Keratinocyte (primary cell): ENCODE data around the gene DPF3. TPM values are rescaled to one million over a fixed set of nuclear protein-coding genes. Genes with fewer than 3 reads are reported as not detected.

ENCODE experiments used
- DNase-seq: peaks from one replicate; pipeline ENCODE4 v3.0.0-alpha.2; 2011; ENCODE audit warnings: low read depth, missing footprints, low spot score
- FAIRE-seq: peaks from 2 replicates; lab custom pipeline; 2011; peaks lifted over from hg19 to GRCh38; lab: Jason Lieb, UNC
- H2AFZ ChIP-seq: 2 replicates; pipeline ENCODE4 v1.6.0; 2012; ENCODE audit warnings: low read length, control low read depth, inconsistent platforms; ENCODE audit not compliant: control insufficient read depth
- H3K27ac ChIP-seq: 2 replicates; pipeline ENCODE4 v1.5.1; 2011; ENCODE audit warnings: low read length; ENCODE audit not compliant: control insufficient read depth, insufficient read depth
- H3K27me3 ChIP-seq: 3 replicates; pipeline ENCODE4 v1.6.0; 2011; ENCODE audit warnings: low read length; ENCODE audit not compliant: control insufficient read depth, insufficient read depth; ENCODE audit errors: extremely low read depth
- H3K36me3 ChIP-seq, 2 experiments: 2 replicates in 1 of 2; 3 replicates in 1 of 2; pipeline ENCODE4 v1.5.1; 2011; ENCODE audit warnings: low read length in 2 of 2, mild to moderate bottlenecking in 1 of 2; ENCODE audit not compliant: control insufficient read depth in 2 of 2, insufficient read depth in 2 of 2; ENCODE audit errors: extremely low read depth in 1 of 2
- H3K4me1 ChIP-seq: 3 replicates; pipeline ENCODE4 v1.5.1; 2011; ENCODE audit warnings: low read length; ENCODE audit not compliant: control insufficient read depth, insufficient read depth; ENCODE audit errors: extremely low read depth
- H3K4me2 ChIP-seq: 3 replicates; pipeline ENCODE4 v1.6.0; 2011; ENCODE audit warnings: low read depth, low read length; ENCODE audit not compliant: control insufficient read depth, insufficient read depth; ENCODE audit errors: extremely low read depth
- H3K4me3 ChIP-seq, 3 experiments: fragments of 200-600 bp in 1 of 3; sonication (generic) in 1 of 3; 2 replicates in 2 of 3; 3 replicates in 1 of 3; pipeline ENCODE4 v1.5.1; 2011 to 2016; ENCODE audit warnings: low read length in 3 of 3, mild to moderate bottlenecking in 3 of 3, control low read depth in 2 of 3, inconsistent platforms in 1 of 3, low read depth in 1 of 3, mixed read lengths in 1 of 3, mixed run types in 1 of 3, moderate library complexity in 1 of 3; ENCODE audit not compliant: control insufficient read depth in 2 of 3, insufficient read depth in 2 of 3; ENCODE audit errors: extremely low read depth in 1 of 3
- H3K79me2 ChIP-seq: 2 replicates; pipeline ENCODE4 v1.6.0; 2012; ENCODE audit warnings: low read length; ENCODE audit not compliant: control insufficient read depth, insufficient read depth
- H3K9ac ChIP-seq: 3 replicates; pipeline ENCODE4 v1.6.0; 2011; ENCODE audit warnings: low read length; ENCODE audit not compliant: control insufficient read depth, insufficient read depth; ENCODE audit errors: extremely low read depth
- H3K9me1 ChIP-seq: 3 replicates; pipeline ENCODE4 v1.6.0; 2011; ENCODE audit warnings: low read length; ENCODE audit not compliant: control insufficient read depth, insufficient read depth; ENCODE audit errors: extremely low read depth
- H3K9me3 ChIP-seq: 2 replicates; pipeline ENCODE4 v1.5.1; 2012; ENCODE audit warnings: low read depth, low read length; ENCODE audit not compliant: control insufficient read depth
- H4K20me1 ChIP-seq: 3 replicates; pipeline ENCODE4 v1.6.0; 2011; ENCODE audit warnings: low read length; ENCODE audit not compliant: control insufficient read depth, insufficient read depth; ENCODE audit errors: extremely low read depth
- EZH2 ChIP-seq: IDR thresholded peaks from one replicate; pipeline ENCODE4 v1.6.1; 2012; ENCODE audit warnings: inconsistent platforms, mild to moderate bottlenecking, low read length, moderate library complexity
- dilution Hi-C: fragments of 300-500 bp; cut with MboI; formaldehyde crosslinking; loops from one replicate; pipeline ENCODE4 v1.7.0; 2020; ENCODE audit warnings: low sequenced_read_pairs; ENCODE audit not compliant: extremely low pct_ligation_motif_present
- polyA plus RNA-seq, 5 experiments: library from polyadenylated mRNA; depleted of rRNA in 3 of 5; stranded (reverse) in 3 of 5; stranded (forward) in 1 of 5; unstranded in 1 of 5; fragments of >200 nt; gene quantifications; 1 replicate in 1 of 5; 2 replicates in 3 of 5; 3 replicates in 1 of 5; pipeline versions ENCODE4 v1.2.1 to v1.2.3, GENCODE V29; 2011 to 2012; ENCODE audit warnings: missing spikeins in 2 of 5, low read depth in 1 of 5, low replicate concordance in 1 of 5
- TF ChIP-seq, protein P1 (sequence below), 3 experiments: IDR thresholded peaks in 1 of 3; conservative IDR thresholded peaks in 1 of 3; optimal IDR thresholded peaks in 1 of 3; 2 replicates in 2 of 3; 3 replicates in 1 of 3; pipeline versions ENCODE3 to v1.5.1; 2011; ENCODE audit warnings: low read length in 3 of 3, mild to moderate bottlenecking in 3 of 3, moderate library complexity in 2 of 3, control low read depth in 1 of 3, inconsistent platforms in 1 of 3; ENCODE audit not compliant: insufficient read depth in 2 of 3; ENCODE audit errors: extremely low read depth in 1 of 3

DPF3 gene
- polyA plus RNA-seq, 1 donor (not counting 4 experiments of a cell fraction or from before 2014, with no cell fraction given): 1.1 TPM

DNA sequence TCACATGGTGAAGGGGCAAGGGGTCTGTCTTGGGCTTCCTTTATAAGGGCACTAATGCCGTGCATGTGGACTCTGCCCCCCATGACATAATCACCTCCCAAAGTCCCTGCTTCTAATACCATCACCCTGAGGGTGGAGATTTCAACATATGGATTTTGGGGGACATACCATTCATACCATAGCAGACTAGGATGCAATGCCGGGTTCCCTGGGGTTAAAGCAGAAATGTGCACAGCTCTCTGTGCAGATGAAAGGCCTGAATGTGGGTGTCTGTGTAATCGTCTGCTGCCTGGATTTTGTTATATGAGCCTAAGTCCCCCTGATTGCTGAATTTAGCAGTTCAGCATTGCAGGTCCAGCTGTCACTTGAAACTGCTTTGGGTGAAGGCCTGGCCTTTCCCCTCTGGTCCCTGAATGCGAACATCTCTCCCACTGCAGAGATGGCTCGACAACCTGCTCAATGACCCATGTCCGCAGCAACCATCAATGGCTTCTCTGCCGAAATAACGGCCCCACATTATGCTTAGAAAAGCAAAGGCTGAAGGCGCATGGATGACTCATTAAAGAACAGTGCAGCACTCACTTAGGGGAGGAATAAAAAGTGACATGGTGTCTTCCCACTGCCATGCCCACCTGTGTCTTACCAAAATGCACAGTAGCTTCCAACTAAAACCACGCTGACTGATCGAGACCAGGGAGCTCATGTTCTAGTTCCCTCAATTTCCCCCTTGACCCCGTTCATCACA lies 286.3 kb downstream of the DPF3 start:
- no peak overlapping the region for H3K27ac ChIP-seq
- FAIRE-seq (no peak), DNase-seq (no peak)
- no peak for TF ChIP-seq EZH2
- TF ChIP-seq, protein P1, sequence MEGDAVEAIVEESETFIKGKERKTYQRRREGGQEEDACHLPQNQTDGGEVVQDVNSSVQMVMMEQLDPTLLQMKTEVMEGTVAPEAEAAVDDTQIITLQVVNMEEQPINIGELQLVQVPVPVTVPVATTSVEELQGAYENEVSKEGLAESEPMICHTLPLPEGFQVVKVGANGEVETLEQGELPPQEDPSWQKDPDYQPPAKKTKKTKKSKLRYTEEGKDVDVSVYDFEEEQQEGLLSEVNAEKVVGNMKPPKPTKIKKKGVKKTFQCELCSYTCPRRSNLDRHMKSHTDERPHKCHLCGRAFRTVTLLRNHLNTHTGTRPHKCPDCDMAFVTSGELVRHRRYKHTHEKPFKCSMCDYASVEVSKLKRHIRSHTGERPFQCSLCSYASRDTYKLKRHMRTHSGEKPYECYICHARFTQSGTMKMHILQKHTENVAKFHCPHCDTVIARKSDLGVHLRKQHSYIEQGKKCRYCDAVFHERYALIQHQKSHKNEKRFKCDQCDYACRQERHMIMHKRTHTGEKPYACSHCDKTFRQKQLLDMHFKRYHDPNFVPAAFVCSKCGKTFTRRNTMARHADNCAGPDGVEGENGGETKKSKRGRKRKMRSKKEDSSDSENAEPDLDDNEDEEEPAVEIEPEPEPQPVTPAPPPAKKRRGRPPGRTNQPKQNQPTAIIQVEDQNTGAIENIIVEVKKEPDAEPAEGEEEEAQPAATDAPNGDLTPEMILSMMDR (optimal IDR thresholded peaks at IDR 0.05 in 1 of 3, IDR thresholded peaks at IDR 0.05 in 1 of 3, conservative IDR thresholded peaks at IDR 0.05 in 1 of 3; ENCODE audit: extremely low read depth in 1 of 3, insufficient read depth in 2 of 3, low read length in 3 of 3): no peak
- H4K20me1 ChIP-seq: no peaks in the 10 kb centered on the region
- H2AFZ ChIP-seq: no peak overlapping the region
- no peaks in the 10 kb centered on the region for H3K36me3 ChIP-seq
- H3K9me1 ChIP-seq: no peaks in the 10 kb centered on the region
- H3K4me3 ChIP-seq: no peak overlapping the region
- H3K27me3 ChIP-seq: no peaks in the 10 kb centered on the region
- H3K9ac ChIP-seq: no peak overlapping the region
- dilution Hi-C loops: no loop called here
- peak overlapping the region; percentile 52 for H3K4me2 ChIP-seq
- H3K79me2 ChIP-seq: no peaks in the 10 kb centered on the region
- H3K9me3 ChIP-seq: no peaks in the 10 kb centered on the region
- peaks cover 19% of the 10 kb centered on the region for H3K4me1 ChIP-seq

DNA sequence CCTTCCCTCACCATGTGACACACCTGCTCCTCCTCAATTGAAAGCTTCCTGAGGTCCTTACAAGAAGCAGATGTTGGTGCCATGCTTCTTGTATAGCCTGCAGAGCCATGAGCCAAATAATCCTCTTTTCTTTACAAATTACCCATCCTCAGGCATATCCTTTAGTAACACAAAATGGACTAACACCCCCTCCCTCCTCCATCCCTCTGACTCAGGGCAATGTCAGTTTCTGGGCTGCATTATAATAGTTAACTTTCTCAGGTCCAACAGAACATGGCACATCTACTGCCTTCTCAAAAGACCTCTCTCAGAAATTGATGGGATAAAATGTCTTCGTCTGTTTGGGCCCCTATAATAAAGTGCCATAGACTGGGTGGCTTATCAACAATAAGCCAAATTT lies 287.0 kb downstream of the DPF3 start:
- TF ChIP-seq EZH2: no peak
- TF ChIP-seq, protein P1 (optimal IDR thresholded peaks at IDR 0.05 in 1 of 3, IDR thresholded peaks at IDR 0.05 in 1 of 3, conservative IDR thresholded peaks at IDR 0.05 in 1 of 3; ENCODE audit: extremely low read depth in 1 of 3, insufficient read depth in 2 of 3, low read length in 3 of 3): no peak
- H3K9me3 ChIP-seq: no peaks in the 10 kb centered on the region
- no peaks in the 10 kb centered on the region for H4K20me1 ChIP-seq
- H3K4me1 ChIP-seq: peaks cover 19% of the 10 kb centered on the region
- no peak overlapping the region for H3K4me2 ChIP-seq
- no peaks in the 10 kb centered on the region for H3K79me2 ChIP-seq
- no peak overlapping the region for H3K4me3 ChIP-seq
- DNase-seq: no peak
- no peaks in the 10 kb centered on the region for H3K36me3 ChIP-seq
- H3K27ac ChIP-seq: no peak overlapping the region
- dilution Hi-C loops: no loop called here
- H3K9ac ChIP-seq: no peak overlapping the region
- H3K9me1 ChIP-seq: no peaks in the 10 kb centered on the region
- H2AFZ ChIP-seq: no peak overlapping the region
- no peaks in the 10 kb centered on the region for H3K27me3 ChIP-seq
- FAIRE-seq: no peak
